IMR-90 (cell line): ENCODE measurements around the gene SCGB1A1.
A peak's percentile ranks its signal among the peaks of the same experiment; 100 is the strongest.

Experiments
- BHLHE40 ChIP-seq: fragments of 150-350 bp; IDR thresholded peaks from 2 replicates; pipeline ENCODE4 v1.6.1; 2016; ENCODE audit warnings: mild to moderate bottlenecking, low read depth, low read length
- CEBPB ChIP-seq: IDR thresholded peaks from 2 replicates; pipeline ENCODE4 v1.6.1; 2012; ENCODE audit warnings: low read depth, low read length, improper control_type of control experiment
- FOS ChIP-seq: fragments of 150-350 bp; IDR thresholded peaks from 2 replicates; pipeline ENCODE4 v1.6.1; 2016; ENCODE audit warnings: low read depth, low read length
- MAFK ChIP-seq: IDR thresholded peaks from 2 replicates; pipeline ENCODE4 v1.6.1; 2012; ENCODE audit warnings: low read depth, low read length, improper control_type of control experiment
- MAZ ChIP-seq: IDR thresholded peaks from 2 replicates; pipeline ENCODE4 v1.6.1; 2012; ENCODE audit warnings: low read depth, mild to moderate bottlenecking, low read length, improper control_type of control experiment, moderate library complexity, borderline replicate concordance
- MXI1 ChIP-seq: IDR thresholded peaks from 2 replicates; pipeline ENCODE4 v1.6.1; 2012; ENCODE audit warnings: low read depth, mild to moderate bottlenecking, low read length, moderate library complexity, borderline replicate concordance
- POLR2A ChIP-seq: IDR thresholded peaks from 2 replicates; pipeline ENCODE4 v1.6.1; 2012; ENCODE audit warnings: mild to moderate bottlenecking, low read depth, low read length
- RAD21 ChIP-seq: IDR thresholded peaks from 2 replicates; pipeline ENCODE4 v1.6.1; 2012; ENCODE audit warnings: low read length, improper control_type of control experiment
- RCOR1 ChIP-seq: IDR thresholded peaks from 2 replicates; pipeline ENCODE4 v1.6.1; 2012; ENCODE audit warnings: mild to moderate bottlenecking, low read length, improper control_type of control experiment; ENCODE audit not compliant: insufficient replicate concordance
- RFX5 ChIP-seq: IDR thresholded peaks from 2 replicates; pipeline ENCODE4 v1.8.0; 2012; ENCODE audit warnings: low read depth, mild to moderate bottlenecking, low read length, moderate library complexity
- SMC3 ChIP-seq: fragments of 150-350 bp; IDR thresholded peaks from 2 replicates; pipeline ENCODE4 v1.6.1; 2016; ENCODE audit warnings: low read depth, mild to moderate bottlenecking, antibody characterized with exemption, low read length, moderate library complexity
- TF ChIP-seq, protein P1 (sequence below): conservative IDR thresholded peaks from 2 replicates; pipeline ENCODE4 v1.5.1; 2012; ENCODE audit warnings: mild to moderate bottlenecking, low read depth, low read length, improper control_type of control experiment
- TF ChIP-seq, protein P2 (sequence below): fragments of 150-350 bp; IDR thresholded peaks from 2 replicates; pipeline ENCODE4 v1.6.1; 2017; ENCODE audit warnings: mild to moderate bottlenecking, antibody characterized with exemption, low read length, low read depth
- TF ChIP-seq, protein P3 (sequence below): fragments of 150-350 bp; IDR thresholded peaks from 2 replicates; pipeline ENCODE4 v1.6.1; 2016; ENCODE audit warnings: low read depth, mild to moderate bottlenecking, low read length, moderate library complexity, borderline replicate concordance

DNA sequence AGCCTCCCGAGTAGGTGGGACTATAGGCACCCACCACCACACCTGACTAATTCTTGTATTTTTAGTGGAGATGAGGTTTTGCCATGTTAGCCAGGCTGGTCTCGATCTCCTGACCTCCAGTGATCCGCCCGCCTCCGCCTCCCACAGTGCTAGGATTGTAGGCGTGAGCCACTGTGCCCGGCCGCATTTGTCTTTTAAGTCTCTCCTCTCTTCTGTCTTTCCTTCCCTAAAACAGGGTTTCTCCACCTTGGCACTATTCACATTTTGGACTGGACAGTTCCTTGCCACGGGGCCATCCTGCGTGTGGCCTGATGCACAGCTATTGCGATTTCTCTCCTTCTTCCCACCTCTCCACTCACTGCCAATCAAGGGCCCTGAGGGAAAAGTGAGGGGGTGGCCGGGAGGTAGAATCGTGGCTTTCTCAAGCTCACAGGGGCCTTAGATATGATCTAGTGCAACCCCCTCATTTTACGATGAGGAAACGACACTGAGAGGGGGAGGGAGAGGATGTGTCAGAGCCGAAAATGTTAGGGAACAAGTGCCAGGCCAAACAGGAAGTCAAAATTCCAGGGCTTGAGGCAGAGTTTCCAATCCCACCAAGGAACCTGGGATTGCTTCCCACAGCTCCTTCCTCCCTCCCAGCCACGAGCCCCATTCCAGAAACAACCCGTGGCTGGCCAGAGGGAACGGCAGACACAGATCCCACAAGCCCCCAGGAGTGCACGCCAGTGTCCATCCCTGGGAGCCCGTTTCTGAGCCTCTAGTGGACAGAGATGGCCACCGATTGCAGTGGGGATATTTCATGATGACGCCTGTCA, 21.2 kb downstream of the SCGB1A1 start:
- TF ChIP-seq POLR2A (no peak; the same call in 1 of the 2 replicates), BHLHE40 (no peak), RFX5 (no peak), RCOR1 (no peak), SMC3 (no peak; the same call in 1 of the 2 replicates), FOS (no peak), CEBPB (peak; percentile 48; the same call in 1 of the 2 replicates), MAFK (no peak), MXI1 (no peak), MAZ (no peak), RAD21 (0 out of 2 replicates have a peak, but pooled peaks have one; percentile 5)
- TF ChIP-seq, protein P1, sequence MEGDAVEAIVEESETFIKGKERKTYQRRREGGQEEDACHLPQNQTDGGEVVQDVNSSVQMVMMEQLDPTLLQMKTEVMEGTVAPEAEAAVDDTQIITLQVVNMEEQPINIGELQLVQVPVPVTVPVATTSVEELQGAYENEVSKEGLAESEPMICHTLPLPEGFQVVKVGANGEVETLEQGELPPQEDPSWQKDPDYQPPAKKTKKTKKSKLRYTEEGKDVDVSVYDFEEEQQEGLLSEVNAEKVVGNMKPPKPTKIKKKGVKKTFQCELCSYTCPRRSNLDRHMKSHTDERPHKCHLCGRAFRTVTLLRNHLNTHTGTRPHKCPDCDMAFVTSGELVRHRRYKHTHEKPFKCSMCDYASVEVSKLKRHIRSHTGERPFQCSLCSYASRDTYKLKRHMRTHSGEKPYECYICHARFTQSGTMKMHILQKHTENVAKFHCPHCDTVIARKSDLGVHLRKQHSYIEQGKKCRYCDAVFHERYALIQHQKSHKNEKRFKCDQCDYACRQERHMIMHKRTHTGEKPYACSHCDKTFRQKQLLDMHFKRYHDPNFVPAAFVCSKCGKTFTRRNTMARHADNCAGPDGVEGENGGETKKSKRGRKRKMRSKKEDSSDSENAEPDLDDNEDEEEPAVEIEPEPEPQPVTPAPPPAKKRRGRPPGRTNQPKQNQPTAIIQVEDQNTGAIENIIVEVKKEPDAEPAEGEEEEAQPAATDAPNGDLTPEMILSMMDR, result 0 out of 2 replicates have a peak, but pooled peaks have one; percentile 13
- TF ChIP-seq, protein P2, sequence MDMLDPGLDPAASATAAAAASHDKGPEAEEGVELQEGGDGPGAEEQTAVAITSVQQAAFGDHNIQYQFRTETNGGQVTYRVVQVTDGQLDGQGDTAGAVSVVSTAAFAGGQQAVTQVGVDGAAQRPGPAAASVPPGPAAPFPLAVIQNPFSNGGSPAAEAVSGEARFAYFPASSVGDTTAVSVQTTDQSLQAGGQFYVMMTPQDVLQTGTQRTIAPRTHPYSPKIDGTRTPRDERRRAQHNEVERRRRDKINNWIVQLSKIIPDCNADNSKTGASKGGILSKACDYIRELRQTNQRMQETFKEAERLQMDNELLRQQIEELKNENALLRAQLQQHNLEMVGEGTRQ, result no peak
- TF ChIP-seq, protein P3, sequence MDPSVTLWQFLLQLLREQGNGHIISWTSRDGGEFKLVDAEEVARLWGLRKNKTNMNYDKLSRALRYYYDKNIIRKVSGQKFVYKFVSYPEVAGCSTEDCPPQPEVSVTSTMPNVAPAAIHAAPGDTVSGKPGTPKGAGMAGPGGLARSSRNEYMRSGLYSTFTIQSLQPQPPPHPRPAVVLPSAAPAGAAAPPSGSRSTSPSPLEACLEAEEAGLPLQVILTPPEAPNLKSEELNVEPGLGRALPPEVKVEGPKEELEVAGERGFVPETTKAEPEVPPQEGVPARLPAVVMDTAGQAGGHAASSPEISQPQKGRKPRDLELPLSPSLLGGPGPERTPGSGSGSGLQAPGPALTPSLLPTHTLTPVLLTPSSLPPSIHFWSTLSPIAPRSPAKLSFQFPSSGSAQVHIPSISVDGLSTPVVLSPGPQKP, result no peak
